ENCODE measurements around the gene SNAPC1.

The SNAPC1 gene

DNA sequence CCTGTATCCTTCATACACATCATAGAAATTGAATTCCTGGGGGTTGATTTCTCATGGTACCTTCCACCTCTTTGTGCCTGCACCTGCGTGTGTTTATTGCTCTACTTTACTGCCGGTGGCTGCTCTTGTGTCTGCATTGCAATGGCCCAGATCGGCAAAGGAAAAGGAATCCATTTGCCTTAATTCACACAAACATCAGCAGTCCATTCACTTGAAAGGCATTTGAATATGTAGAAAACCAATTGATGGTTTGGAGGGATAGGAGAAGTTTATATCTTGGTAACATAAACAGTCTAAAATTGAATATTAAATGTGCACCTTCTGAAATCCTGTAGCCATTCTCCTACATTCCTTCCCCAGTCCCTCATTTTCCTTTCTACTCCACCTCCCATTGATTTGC, 74.0 kb downstream of the SNAPC1 start:
- no peaks in the 10 kb centered on the region for H3K36me3 ChIP-seq (replicated peaks; ENCODE audit: low read depth, low read length)
- H3K27me3 ChIP-seq (ENCODE audit: low read depth, low read length): peaks cover 15% of the 10 kb centered on the region; the same call in 1 of the 2 replicates
- H3K79me2 ChIP-seq (ENCODE audit: low read length): no peaks in the 10 kb centered on the region
- peaks cover 6% of the 10 kb centered on the region for H3K4me1 ChIP-seq (ENCODE audit: low read length)
- H2AFZ ChIP-seq (ENCODE audit: low read depth, low read length): no peak overlapping the region
- H3K9me3 ChIP-seq (ENCODE audit: insufficient read depth, low read length): no peaks in the 10 kb centered on the region
- no peak overlapping the region for H3K4me3 ChIP-seq (ENCODE audit: low read length)
- no peak overlapping the region for H3K4me2 ChIP-seq (ENCODE audit: low read length)
- H4K20me1 ChIP-seq (ENCODE audit: insufficient read depth, low read length): no peaks in the 10 kb centered on the region
- TF ChIP-seq, protein P1, sequence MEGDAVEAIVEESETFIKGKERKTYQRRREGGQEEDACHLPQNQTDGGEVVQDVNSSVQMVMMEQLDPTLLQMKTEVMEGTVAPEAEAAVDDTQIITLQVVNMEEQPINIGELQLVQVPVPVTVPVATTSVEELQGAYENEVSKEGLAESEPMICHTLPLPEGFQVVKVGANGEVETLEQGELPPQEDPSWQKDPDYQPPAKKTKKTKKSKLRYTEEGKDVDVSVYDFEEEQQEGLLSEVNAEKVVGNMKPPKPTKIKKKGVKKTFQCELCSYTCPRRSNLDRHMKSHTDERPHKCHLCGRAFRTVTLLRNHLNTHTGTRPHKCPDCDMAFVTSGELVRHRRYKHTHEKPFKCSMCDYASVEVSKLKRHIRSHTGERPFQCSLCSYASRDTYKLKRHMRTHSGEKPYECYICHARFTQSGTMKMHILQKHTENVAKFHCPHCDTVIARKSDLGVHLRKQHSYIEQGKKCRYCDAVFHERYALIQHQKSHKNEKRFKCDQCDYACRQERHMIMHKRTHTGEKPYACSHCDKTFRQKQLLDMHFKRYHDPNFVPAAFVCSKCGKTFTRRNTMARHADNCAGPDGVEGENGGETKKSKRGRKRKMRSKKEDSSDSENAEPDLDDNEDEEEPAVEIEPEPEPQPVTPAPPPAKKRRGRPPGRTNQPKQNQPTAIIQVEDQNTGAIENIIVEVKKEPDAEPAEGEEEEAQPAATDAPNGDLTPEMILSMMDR (IDR thresholded peaks at IDR 0.05; ENCODE audit: low read depth, low read length): no peak
- no peak for TF ChIP-seq EZH2phosphoT487 (IDR thresholded peaks at IDR 0.05; ENCODE audit: low read depth)
- no peak overlapping the region for H3K27ac ChIP-seq (ENCODE audit: low read length)
- H3K9ac ChIP-seq (ENCODE audit: low read length): no peak overlapping the region

DNA sequence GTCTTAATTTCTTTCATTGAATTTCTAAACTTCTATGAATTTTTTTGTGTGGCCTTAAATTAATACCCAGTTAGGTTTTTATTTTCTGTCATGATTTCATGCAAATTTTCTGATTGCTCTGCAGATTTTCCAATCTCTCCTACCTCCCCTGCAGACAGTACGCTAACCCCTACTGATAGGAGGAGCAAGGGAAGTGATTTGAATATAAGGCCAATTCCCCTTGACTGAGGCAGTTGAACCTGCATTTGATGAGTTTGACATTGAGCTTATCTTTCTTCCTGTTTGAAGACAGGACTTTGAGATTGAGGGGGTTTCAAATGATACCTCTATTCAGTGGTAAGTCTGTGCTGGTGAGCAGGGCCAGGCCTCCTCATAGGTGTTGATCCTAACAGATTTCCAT, 74.6 kb downstream of the SNAPC1 start:
- H3K9ac ChIP-seq (ENCODE audit: low read length): no peak overlapping the region
- TF ChIP-seq, protein P1 (IDR thresholded peaks at IDR 0.05; ENCODE audit: low read depth, low read length): no peak
- no peak for TF ChIP-seq EZH2phosphoT487 (IDR thresholded peaks at IDR 0.05; ENCODE audit: low read depth)
- no peaks in the 10 kb centered on the region for H4K20me1 ChIP-seq (ENCODE audit: insufficient read depth, low read length)
- no peaks in the 10 kb centered on the region for H3K79me2 ChIP-seq (ENCODE audit: low read length)
- H3K36me3 ChIP-seq (replicated peaks; ENCODE audit: low read depth, low read length): no peaks in the 10 kb centered on the region
- H3K27ac ChIP-seq (ENCODE audit: low read length): no peak overlapping the region
- H3K4me1 ChIP-seq (ENCODE audit: low read length): peaks cover 10% of the 10 kb centered on the region
- H3K27me3 ChIP-seq (ENCODE audit: low read depth, low read length): peaks cover 15% of the 10 kb centered on the region; the same call in 1 of the 2 replicates
- no peak overlapping the region for H3K4me2 ChIP-seq (ENCODE audit: low read length)
- H3K4me3 ChIP-seq (ENCODE audit: low read length): no peak overlapping the region
- no peaks in the 10 kb centered on the region for H3K9me3 ChIP-seq (ENCODE audit: insufficient read depth, low read length)
- no peak overlapping the region for H2AFZ ChIP-seq (ENCODE audit: low read depth, low read length)

DNA sequence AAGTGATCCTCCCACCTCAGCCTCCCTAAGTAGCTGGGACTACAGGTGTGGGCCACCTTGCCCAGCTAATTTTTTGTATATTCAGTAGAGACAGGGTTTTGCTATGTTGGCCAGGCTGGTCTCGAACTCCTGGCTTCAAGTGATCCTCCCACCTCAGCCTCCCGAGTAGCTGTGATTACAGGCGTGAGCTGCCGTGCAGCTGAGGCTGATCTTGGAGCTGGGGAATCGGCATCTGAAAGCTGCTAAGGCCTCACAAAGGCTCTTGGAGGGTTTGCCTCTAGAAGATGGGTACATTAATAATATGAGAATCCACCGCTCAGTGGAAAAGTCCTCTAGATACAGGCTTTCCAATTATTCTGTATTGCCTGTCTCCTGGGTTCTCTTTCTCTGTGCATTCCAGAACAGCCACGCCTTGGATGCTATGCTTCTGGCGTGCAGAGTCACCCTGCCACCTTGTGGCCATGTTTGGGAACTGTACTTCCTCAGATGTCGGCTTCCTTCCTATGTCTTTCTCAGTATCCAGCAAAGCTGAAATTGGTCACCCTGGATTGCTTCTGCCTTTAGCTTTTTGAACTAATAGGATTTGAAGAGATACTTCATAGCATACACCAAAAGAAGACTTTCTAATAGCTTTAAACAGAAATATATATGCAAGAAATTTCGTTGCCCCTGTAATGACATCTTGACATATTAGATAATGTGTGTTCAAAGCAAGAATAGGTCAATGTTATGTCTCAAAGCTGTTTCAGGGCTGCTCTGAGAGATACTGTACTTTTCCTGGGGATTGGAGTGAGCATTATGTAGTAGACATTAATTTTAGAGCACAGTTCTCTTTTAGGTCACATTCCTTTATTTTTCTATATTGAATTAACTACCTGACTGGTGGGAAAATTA, 75.4 kb downstream of the SNAPC1 start:
- Histone ChIP-seq H3K27ac (ENCODE audit: low read length) (no peak overlapping the region), H3K9me3 (ENCODE audit: insufficient read depth, low read length) (no peaks in the 10 kb centered on the region), H4K20me1 (ENCODE audit: insufficient read depth, low read length) (no peaks in the 10 kb centered on the region), H3K4me2 (ENCODE audit: low read length) (peak overlapping the region; percentile 30), H3K4me1 (ENCODE audit: low read length) (peaks cover 10% of the 10 kb centered on the region), H3K79me2 (ENCODE audit: low read length) (no peaks in the 10 kb centered on the region), H3K36me3 (replicated peaks; ENCODE audit: low read depth, low read length) (no peaks in the 10 kb centered on the region), H2AFZ (ENCODE audit: low read depth, low read length) (0 out of 2 replicates have a peak overlapping the region, but pooled peaks have one; percentile 20), H3K9ac (ENCODE audit: low read length) (no peak overlapping the region), H3K27me3 (ENCODE audit: low read depth, low read length) (peaks cover 15% of the 10 kb centered on the region; the same call in 1 of the 2 replicates), H3K4me3 (ENCODE audit: low read length) (no peak overlapping the region)
- TF ChIP-seq EZH2phosphoT487 (IDR thresholded peaks at IDR 0.05; ENCODE audit: low read depth): no peak
- TF ChIP-seq, protein P1 (IDR thresholded peaks at IDR 0.05; ENCODE audit: low read depth, low read length): peak; percentile 93

DNA sequence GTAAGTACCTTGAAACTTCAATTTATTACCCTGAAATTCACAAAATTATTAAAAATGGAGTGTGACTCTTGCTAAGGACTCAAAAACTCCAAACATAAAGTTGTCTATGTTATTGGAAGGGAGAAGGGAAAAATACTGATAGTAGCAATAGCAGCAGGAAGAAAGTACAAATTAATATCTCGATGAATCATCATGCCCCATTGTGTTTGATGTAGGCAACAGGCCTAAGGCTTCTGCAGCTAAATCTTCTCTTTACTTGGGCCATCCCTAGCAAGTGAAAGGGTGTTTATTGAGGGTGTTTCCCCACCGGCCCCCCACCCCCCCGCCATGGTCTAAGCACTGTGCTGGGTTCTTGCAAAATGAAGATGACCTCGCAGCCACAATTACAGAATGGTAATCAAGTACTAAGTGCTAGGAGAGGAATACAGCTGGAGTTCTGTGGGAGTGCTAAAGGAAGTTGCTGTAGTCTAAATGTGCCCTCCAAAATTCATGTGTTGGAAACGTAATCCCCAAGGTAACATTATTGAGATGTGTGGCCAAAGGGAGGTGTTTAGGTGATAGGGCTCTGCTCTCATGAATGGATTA, 76.5 kb downstream of the SNAPC1 start:
- Histone ChIP-seq H3K9me3 (ENCODE audit: insufficient read depth, low read length) (no peaks in the 10 kb centered on the region), H3K4me2 (ENCODE audit: low read length) (no peak overlapping the region), H3K9ac (ENCODE audit: low read length) (no peak overlapping the region), H3K4me1 (ENCODE audit: low read length) (peaks cover 10% of the 10 kb centered on the region), H3K36me3 (replicated peaks; ENCODE audit: low read depth, low read length) (no peaks in the 10 kb centered on the region), H3K27ac (ENCODE audit: low read length) (no peak overlapping the region), H4K20me1 (ENCODE audit: insufficient read depth, low read length) (no peaks in the 10 kb centered on the region), H3K79me2 (ENCODE audit: low read length) (no peaks in the 10 kb centered on the region), H3K4me3 (ENCODE audit: low read length) (no peak overlapping the region), H2AFZ (ENCODE audit: low read depth, low read length) (no peak overlapping the region), H3K27me3 (ENCODE audit: low read depth, low read length) (peaks cover 15% of the 10 kb centered on the region; the same call in 1 of the 2 replicates)
- no peak for TF ChIP-seq EZH2phosphoT487 (IDR thresholded peaks at IDR 0.05; ENCODE audit: low read depth)
- TF ChIP-seq, protein P1 (IDR thresholded peaks at IDR 0.05; ENCODE audit: low read depth, low read length): no peak
